K562 (cell line): ENCODE results near the gene CREB3L4. TPM values are rescaled to one million over a fixed set of nuclear protein-coding genes. Genes with fewer than 3 reads are reported as not detected.

Experiments
- ARNT ChIP-seq, 2 experiments: fragments of 450-650 bp; IDR thresholded peaks; 2 replicates each; pipeline ENCODE4 v1.6.1; 2016; ENCODE audit warnings: mild to moderate bottlenecking in 1 of 2
- BRD9 ChIP-seq: fragments of 450-650 bp; IDR thresholded peaks from 2 replicates; pipeline ENCODE4 v1.6.1; 2018; ENCODE audit warnings: low read depth; ENCODE audit not compliant: partially characterized antibody
- CBFB ChIP-seq: sonication (generic); formaldehyde crosslinking; IDR thresholded peaks from 2 replicates; pipeline ENCODE4 v1.4.0; 2020; ENCODE audit warnings: mild to moderate bottlenecking, missing genetic modification reagents
- CC2D1A ChIP-seq: fragments of 450-650 bp; IDR thresholded peaks from 2 replicates; pipeline ENCODE4 v1.6.1; 2017; ENCODE audit warnings: mild to moderate bottlenecking
- CREB3 ChIP-seq: fragments of 450-650 bp; conservative IDR thresholded peaks from 2 replicates; pipeline ENCODE4 v1.6.1; 2016; ENCODE audit warnings: missing genetic modification characterization, low read depth, mild to moderate bottlenecking, missing compliant biosample characterization, moderate library complexity
- CREM ChIP-seq: IDR thresholded peaks from 2 replicates; pipeline ENCODE4 v1.6.1; 2014; ENCODE audit warnings: antibody characterized with exemption, low read depth
- DIDO1 ChIP-seq: fragments of 450-650 bp; IDR thresholded peaks from 2 replicates; pipeline ENCODE4 v1.6.1; 2016; ENCODE audit warnings: low read depth, missing biosample characterization, missing genetic modification characterization
- ELF1 ChIP-seq: fragments of 200-800 bp; sonication (Bioruptor generic); IDR thresholded peaks from 2 replicates; pipeline ENCODE4 v1.6.1; 2016; ENCODE audit warnings: missing genetic modification characterization, missing compliant biosample characterization
- GATAD2A ChIP-seq: fragments of 450-650 bp; IDR thresholded peaks from 2 replicates; pipeline ENCODE4 v1.6.1; 2017
- JUND ChIP-seq, 2 experiments: IDR thresholded peaks; 2 replicates in 1 of 2; 3 replicates in 1 of 2; pipeline ENCODE4 v1.6.1; 2011; ENCODE audit warnings: borderline replicate concordance in 2 of 2, low read depth in 2 of 2, low read length in 2 of 2, improper control_type of control experiment in 1 of 2, missing biosample characterization in 1 of 2, missing genetic modification characterization in 1 of 2, missing genetic modification reagents in 1 of 2
- NFE2 ChIP-seq: IDR thresholded peaks from 2 replicates; pipeline ENCODE4 v1.6.1; 2014; ENCODE audit warnings: antibody characterized with exemption, low read depth
- NUFIP1 ChIP-seq: fragments of 450-650 bp; IDR thresholded peaks from 2 replicates; pipeline ENCODE4 v1.6.1; 2018; ENCODE audit not compliant: partially characterized antibody
- SMC3 ChIP-seq: conservative IDR thresholded peaks from 2 replicates; pipeline ENCODE4 v1.6.1; 2011; ENCODE audit warnings: low read depth, low read length, improper control_type of control experiment; ENCODE audit not compliant: insufficient read depth
- TCF7 ChIP-seq: sonication (generic); IDR thresholded peaks from 2 replicates; pipeline ENCODE4 v1.6.1; 2016; ENCODE audit warnings: antibody characterized with exemption, borderline replicate concordance
- ZBTB17 ChIP-seq: fragments of 450-650 bp; formaldehyde crosslinking; IDR thresholded peaks from 2 replicates; pipeline ENCODE4 v1.4.0; 2020; ENCODE audit warnings: mild to moderate bottlenecking
- polyA plus RNA-seq, 8 experiments: library from polyadenylated mRNA; depleted of rRNA in 4 of 8; stranded (reverse) in 5 of 8; unstranded in 3 of 8; fragments of >200 nt; fragmentation: Nextera tagmentation in 2 of 8; fragmentation: Illumina TruSeq in 1 of 8; extraction: Ambion mirVana in 2 of 8; extraction: Trizol in 1 of 8; gene quantifications; 2 replicates each; pipeline versions ENCODE4 v1.2.1 to v1.2.3, GENCODE V29; 2011 to 2014; ENCODE audit warnings: inconsistent platforms in 1 of 8, missing spikeins in 1 of 8
- total RNA-seq, 7 experiments: library from RNA; depleted of rRNA in 6 of 7; stranded (reverse); fragments of >200 nt in 6 of 7; fragmentation: Illumina TruSeq in 2 of 7; extraction: Trizol in 2 of 7; gene quantifications; 2 replicates each; pipeline versions ENCODE4 v1.2.1 to v1.2.3, GENCODE V29; 2011 to 2021; ENCODE audit warnings: low replicate concordance in 1 of 7
- TF ChIP-seq, protein P1 (sequence below): sonication (generic); formaldehyde crosslinking; IDR thresholded peaks from 2 replicates; pipeline ENCODE4 v1.8.0; 2022; ENCODE audit warnings: missing genetic modification reagents, mild to moderate bottlenecking, moderate library complexity, borderline replicate concordance
- TF ChIP-seq, protein P2 (sequence below), 2 experiments: fragments of 450-650 bp in 1 of 2; sonication (generic) in 1 of 2; formaldehyde crosslinking in 1 of 2; IDR thresholded peaks in 1 of 2; conservative IDR thresholded peaks in 1 of 2; 2 replicates each; pipeline versions ENCODE4 v1.6.1 to v1.8.1; 2016 to 2023; ENCODE audit warnings: mild to moderate bottlenecking in 2 of 2, moderate library complexity in 2 of 2, inconsistent platforms in 1 of 2, missing genetic modification reagents in 1 of 2

CREB3L4 gene
- total and polyA plus RNA-seq, 9 of the 15 experiments (the other 6 are each of a cell fraction or from before 2014, with no cell fraction given) = 9.9 to 18.6 (median 13.9) TPM

- TF ChIP-seq CBFB (CRISPR knock-in tag) (no peak), SMC3 (no peak), NUFIP1 (no peak), ELF1 (tag) (no peak), CC2D1A (no peak), JUND (IDR thresholded peaks at IDR 0.05; ENCODE audit: borderline replicate concordance, low read depth, low read length) (peak; percentile 96), JUND (tag; IDR thresholded peaks at IDR 0.05; ENCODE audit: borderline replicate concordance, low read depth, low read length) (peak; percentile 90; the same call in 2 of the 3 replicates), CREB3 (tag) (no peak), ZBTB17 (CRISPR knock-in tag) (no peak), ARNT (IDR thresholded peaks at IDR 0.05) (0 out of 4 replicates have a peak, but pooled peaks of 1 of the 2 experiments have one; percentile 26), BRD9 (peak; percentile 56), TCF7 (no peak), DIDO1 (no peak), NFE2 (no peak), GATAD2A (peak; percentile 67; the same call in 1 of the 2 replicates), CREM (0 out of 2 replicates have a peak, but pooled peaks have one; percentile 26)
- TF ChIP-seq, protein P1, sequence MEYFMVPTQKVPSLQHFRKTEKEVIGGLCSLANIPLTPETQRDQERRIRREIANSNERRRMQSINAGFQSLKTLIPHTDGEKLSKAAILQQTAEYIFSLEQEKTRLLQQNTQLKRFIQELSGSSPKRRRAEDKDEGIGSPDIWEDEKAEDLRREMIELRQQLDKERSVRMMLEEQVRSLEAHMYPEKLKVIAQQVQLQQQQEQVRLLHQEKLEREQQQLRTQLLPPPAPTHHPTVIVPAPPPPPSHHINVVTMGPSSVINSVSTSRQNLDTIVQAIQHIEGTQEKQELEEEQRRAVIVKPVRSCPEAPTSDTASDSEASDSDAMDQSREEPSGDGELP (CRISPR knock-in tag) = peak; percentile 50; the same call in 1 of the 2 replicates
- TF ChIP-seq, protein P2, sequence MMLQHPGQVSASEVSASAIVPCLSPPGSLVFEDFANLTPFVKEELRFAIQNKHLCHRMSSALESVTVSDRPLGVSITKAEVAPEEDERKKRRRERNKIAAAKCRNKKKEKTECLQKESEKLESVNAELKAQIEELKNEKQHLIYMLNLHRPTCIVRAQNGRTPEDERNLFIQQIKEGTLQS (IDR thresholded peaks at IDR 0.05) = peak; percentile 96
- TF ChIP-seq, protein P2 (CRISPR knock-in tag; conservative IDR thresholded peaks at IDR 0.05) = no peak
Observed at GRCh38 chr1:153985341-153985912, 17.7 kb downstream of the CREB3L4 start (continued).
